ENCODE data around the gene FAM170B.

The FAM170B gene

GRCh38 chr10:49173201-49173772 is 39.5 kb upstream of the FAM170B start:
- TF ChIP-seq, protein P1, sequence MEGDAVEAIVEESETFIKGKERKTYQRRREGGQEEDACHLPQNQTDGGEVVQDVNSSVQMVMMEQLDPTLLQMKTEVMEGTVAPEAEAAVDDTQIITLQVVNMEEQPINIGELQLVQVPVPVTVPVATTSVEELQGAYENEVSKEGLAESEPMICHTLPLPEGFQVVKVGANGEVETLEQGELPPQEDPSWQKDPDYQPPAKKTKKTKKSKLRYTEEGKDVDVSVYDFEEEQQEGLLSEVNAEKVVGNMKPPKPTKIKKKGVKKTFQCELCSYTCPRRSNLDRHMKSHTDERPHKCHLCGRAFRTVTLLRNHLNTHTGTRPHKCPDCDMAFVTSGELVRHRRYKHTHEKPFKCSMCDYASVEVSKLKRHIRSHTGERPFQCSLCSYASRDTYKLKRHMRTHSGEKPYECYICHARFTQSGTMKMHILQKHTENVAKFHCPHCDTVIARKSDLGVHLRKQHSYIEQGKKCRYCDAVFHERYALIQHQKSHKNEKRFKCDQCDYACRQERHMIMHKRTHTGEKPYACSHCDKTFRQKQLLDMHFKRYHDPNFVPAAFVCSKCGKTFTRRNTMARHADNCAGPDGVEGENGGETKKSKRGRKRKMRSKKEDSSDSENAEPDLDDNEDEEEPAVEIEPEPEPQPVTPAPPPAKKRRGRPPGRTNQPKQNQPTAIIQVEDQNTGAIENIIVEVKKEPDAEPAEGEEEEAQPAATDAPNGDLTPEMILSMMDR (conservative IDR thresholded peaks at IDR 0.05; ENCODE audit: low read length): no peak
- H3K4me3 ChIP-seq (ENCODE audit: low read length): no peak overlapping the region
- no peak for DNase-seq (ENCODE audit: low read depth)

- no peak for DNase-seq (ENCODE audit: low read depth)
- H3K4me3 ChIP-seq (ENCODE audit: low read length): no peak overlapping the region
- TF ChIP-seq, protein P1 (conservative IDR thresholded peaks at IDR 0.05; ENCODE audit: low read length): no peak
Observed at GRCh38 chr10:49172777-49173132, 38.9 kb upstream of the FAM170B start.

GRCh38 chr10:49172061-49172776 is 38.4 kb upstream of the FAM170B start:
- TF ChIP-seq, protein P1 (conservative IDR thresholded peaks at IDR 0.05; ENCODE audit: low read length): no peak
- DNase-seq (ENCODE audit: low read depth): no peak
- no peak overlapping the region for H3K4me3 ChIP-seq (ENCODE audit: low read length)

- H3K4me3 ChIP-seq (ENCODE audit: low read length): no peak overlapping the region
- DNase-seq (ENCODE audit: low read depth): no peak
- TF ChIP-seq, protein P1 (conservative IDR thresholded peaks at IDR 0.05; ENCODE audit: low read length): no peak
Observed at GRCh38 chr10:49171326-49172060, 37.7 kb upstream of the FAM170B start.

GRCh38 chr10:49170632-49171325 is 37.0 kb upstream of the FAM170B start:
- TF ChIP-seq, protein P1 (conservative IDR thresholded peaks at IDR 0.05; ENCODE audit: low read length): no peak
- DNase-seq (ENCODE audit: low read depth): no peak
- no peak overlapping the region for H3K4me3 ChIP-seq (ENCODE audit: low read length)

DNA sequence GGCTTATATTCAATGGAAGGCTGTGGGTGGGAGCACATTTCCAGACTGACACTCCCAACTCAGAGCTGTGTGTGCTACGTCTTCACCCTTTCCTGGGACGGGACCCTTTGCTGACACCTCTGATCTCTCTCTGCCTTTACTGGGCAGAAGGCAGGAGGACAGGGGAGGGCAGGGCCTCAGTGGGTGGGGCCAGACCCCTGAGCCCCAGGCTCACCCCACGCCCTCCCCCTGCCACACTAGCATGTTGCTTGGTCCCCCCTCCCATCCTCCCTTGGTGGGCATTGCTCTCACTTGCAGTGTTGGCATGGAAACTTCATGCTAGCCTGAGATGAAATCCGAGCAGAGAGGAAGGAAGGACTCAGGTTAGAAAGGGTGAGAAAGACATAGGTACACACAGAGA is 36.0 kb upstream of the FAM170B start:
- DNase-seq (ENCODE audit: low read depth): no peak
- TF ChIP-seq, protein P1 (conservative IDR thresholded peaks at IDR 0.05; ENCODE audit: low read length): no peak
- no peak overlapping the region for H3K4me3 ChIP-seq (ENCODE audit: low read length)

Data from AG10803 (cell line).